Activated CD4-positive, alpha-beta memory T cell treated with anti-CD3 and anti-CD28 coated beads for 36 hours (primary cell): ENCODE data around the gene LUZP4. TPM values are rescaled to one million over a fixed set of nuclear protein-coding genes. Genes with fewer than 3 reads are reported as not detected.

Source experiments
- CTCF ChIA-PET: fragments of 350-600 bp; sonication (Branson Sonifier 250); formaldehyde crosslinking; loops from one replicate; lab custom pipeline; 2021; ENCODE audit warnings: antibody characterized with exemption, inconsistent platforms; lab: Charles Lee
- POLR2A ChIA-PET: fragments of 350-600 bp; sonication (Branson Sonifier 250); formaldehyde crosslinking; loops from one replicate; lab custom pipeline; 2021; ENCODE audit warnings: antibody characterized with exemption; lab: Charles Lee
- DNase-seq: peaks from one replicate; pipeline ENCODE4 v3.0.0-alpha.2; 2020
- H3K27ac Mint-ChIP-seq: one replicate; pipeline ENCODE4 v1.8.0; 2021; ENCODE audit warnings: mixed read lengths
- H3K27me3 Mint-ChIP-seq: one replicate; pipeline ENCODE4 v1.8.0; 2021; ENCODE audit warnings: mixed read lengths
- H3K36me3 Mint-ChIP-seq: one replicate; pipeline ENCODE4 v1.8.0; 2021; ENCODE audit warnings: mixed read lengths
- H3K4me1 Mint-ChIP-seq: one replicate; pipeline ENCODE4 v1.8.0; 2021; ENCODE audit warnings: low read depth, mixed read lengths
- H3K4me3 Mint-ChIP-seq: one replicate; pipeline ENCODE4 v1.8.0; 2021; ENCODE audit warnings: mild to moderate bottlenecking, mixed read lengths
- H3K9me3 Mint-ChIP-seq: one replicate; pipeline ENCODE4 v1.8.0; 2021; ENCODE audit warnings: mixed read lengths
- intact Hi-C: fragments of 100-400 bp; cut with micrococcal nuclease; formaldehyde crosslinking; loops from one replicate; pipeline ENCODE4 v1.15.1; 2023
- total RNA-seq, 2 experiments: library from RNA; stranded (reverse); gene quantifications; one replicate each; pipeline ENCODE4 v1.2.3, GENCODE V29; 2021

Gene LUZP4, protein sequence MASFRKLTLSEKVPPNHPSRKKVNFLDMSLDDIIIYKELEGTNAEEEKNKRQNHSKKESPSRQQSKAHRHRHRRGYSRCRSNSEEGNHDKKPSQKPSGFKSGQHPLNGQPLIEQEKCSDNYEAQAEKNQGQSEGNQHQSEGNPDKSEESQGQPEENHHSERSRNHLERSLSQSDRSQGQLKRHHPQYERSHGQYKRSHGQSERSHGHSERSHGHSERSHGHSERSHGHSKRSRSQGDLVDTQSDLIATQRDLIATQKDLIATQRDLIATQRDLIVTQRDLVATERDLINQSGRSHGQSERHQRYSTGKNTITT
- total RNA-seq, result not detected

DNA sequence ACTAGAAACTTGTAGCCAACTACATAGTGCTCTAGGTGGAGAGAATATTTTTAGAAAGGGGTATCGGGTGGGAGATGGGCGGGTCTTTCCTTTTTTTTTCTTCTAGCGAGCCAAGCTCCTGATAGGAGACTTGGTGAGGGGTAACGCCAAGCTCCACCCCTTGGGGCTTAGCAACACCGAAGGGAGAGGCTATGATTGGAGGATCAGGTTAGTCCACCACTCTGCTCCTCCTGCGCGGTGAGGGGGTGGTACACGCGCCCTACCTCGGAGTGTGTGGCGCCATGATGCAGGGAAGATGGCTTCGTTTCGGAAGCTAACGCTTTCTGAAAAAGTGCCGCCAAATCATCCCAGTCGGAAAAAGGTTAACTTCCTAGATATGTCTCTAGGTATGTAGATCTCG lies at the start of gene LUZP4:
Gene LUZP4 (plus strand): TSS at position 251 of the 400 bp plus-strand sequence. CDS start 45 bp downstream, at position 296.
- intact Hi-C loops, result no loop called here
- Mint-ChIP-seq H3K4me3 (no peak within 1 kb of the TSS), H3K27ac (no peak within 1 kb of the TSS), H3K36me3 (no peaks in the 10 kb centered on the region), H3K27me3 (no peaks in the 10 kb centered on the region), H3K9me3 (no peaks in the 10 kb centered on the region), H3K4me1 (no peaks in the 10 kb centered on the region)
- DNase-seq, result no peak
- ChIA-PET CTCF (no interaction called here), POLR2A (no interaction called here)

GRCh38 chrX:115251458-115252233 lies 37.9 kb upstream of the LUZP4 start:
- H3K27ac Mint-ChIP-seq, result no peak overlapping the region
- H3K4me3 Mint-ChIP-seq, result no peak overlapping the region
- ChIA-PET CTCF (no interaction called here), POLR2A (no interaction called here)
- no peaks in the 10 kb centered on the region for H3K36me3 Mint-ChIP-seq
- no peaks in the 10 kb centered on the region for H3K9me3 Mint-ChIP-seq
- no peak for DNase-seq
- no peaks in the 10 kb centered on the region for H3K27me3 Mint-ChIP-seq
- intact Hi-C loops, result no loop called here
- H3K4me1 Mint-ChIP-seq, result no peaks in the 10 kb centered on the region

- intact Hi-C loops, result no loop called here
- H3K27ac Mint-ChIP-seq, result no peak overlapping the region
- H3K9me3 Mint-ChIP-seq, result no peaks in the 10 kb centered on the region
- no peaks in the 10 kb centered on the region for H3K4me1 Mint-ChIP-seq
- no peaks in the 10 kb centered on the region for H3K36me3 Mint-ChIP-seq
- POLR2A ChIA-PET, result no interaction called here
- CTCF ChIA-PET, result no interaction called here
- no peaks in the 10 kb centered on the region for H3K27me3 Mint-ChIP-seq
- no peak overlapping the region for H3K4me3 Mint-ChIP-seq
- no peak for DNase-seq
Measured at GRCh38 chrX:115255003-115255402, 34.5 kb upstream of the LUZP4 start.

DNA sequence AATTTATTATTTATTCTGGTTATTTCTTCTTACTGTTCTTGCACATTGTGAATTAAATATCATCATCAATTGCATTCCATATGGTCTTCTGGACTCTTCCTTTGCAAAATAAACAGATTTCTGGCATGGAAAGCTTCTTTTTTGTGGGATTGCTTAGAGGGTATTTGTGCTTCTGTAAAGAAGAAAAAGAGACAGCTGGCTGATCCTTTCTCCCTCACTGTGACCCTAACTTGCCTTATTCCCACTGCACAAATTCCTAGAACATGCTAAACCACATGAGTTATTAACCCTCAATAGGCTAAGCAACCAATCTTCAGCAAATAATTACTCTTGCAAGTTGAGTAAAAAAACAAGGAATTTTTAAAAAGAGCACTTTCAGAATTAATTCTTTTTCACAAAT lies 31.8 kb upstream of the LUZP4 start:
- CTCF ChIA-PET, result no interaction called here

GRCh38 chrX:115259238-115259875 lies 30.2 kb upstream of the LUZP4 start:
- intact Hi-C loops, result no loop called here
- Mint-ChIP-seq H3K4me1 (no peaks in the 10 kb centered on the region), H3K27ac (no peak overlapping the region), H3K4me3 (no peak overlapping the region), H3K27me3 (no peaks in the 10 kb centered on the region), H3K36me3 (no peaks in the 10 kb centered on the region), H3K9me3 (no peaks in the 10 kb centered on the region)
- no peak for DNase-seq
- ChIA-PET CTCF (no interaction called here), POLR2A (no interaction called here)

More for the DNA sequence above, 31.8 kb upstream of the LUZP4 start:
- no peaks in the 10 kb centered on the region for H3K9me3 Mint-ChIP-seq
- POLR2A ChIA-PET, result no interaction called here
- intact Hi-C loops, result no loop called here
- H3K27ac Mint-ChIP-seq, result no peak overlapping the region
- no peaks in the 10 kb centered on the region for H3K4me1 Mint-ChIP-seq
- H3K27me3 Mint-ChIP-seq, result no peaks in the 10 kb centered on the region
- H3K4me3 Mint-ChIP-seq, result no peak overlapping the region
- no peak for DNase-seq
- no peaks in the 10 kb centered on the region for H3K36me3 Mint-ChIP-seq

GRCh38 chrX:115260330-115260729 lies 29.2 kb upstream of the LUZP4 start:
- ChIA-PET CTCF (no interaction called here), POLR2A (no interaction called here)
- Mint-ChIP-seq H3K4me3 (no peak overlapping the region), H3K27ac (no peak overlapping the region), H3K27me3 (no peaks in the 10 kb centered on the region), H3K9me3 (no peaks in the 10 kb centered on the region), H3K36me3 (no peaks in the 10 kb centered on the region), H3K4me1 (no peaks in the 10 kb centered on the region)
- intact Hi-C loops, result no loop called here
- no peak for DNase-seq

DNA sequence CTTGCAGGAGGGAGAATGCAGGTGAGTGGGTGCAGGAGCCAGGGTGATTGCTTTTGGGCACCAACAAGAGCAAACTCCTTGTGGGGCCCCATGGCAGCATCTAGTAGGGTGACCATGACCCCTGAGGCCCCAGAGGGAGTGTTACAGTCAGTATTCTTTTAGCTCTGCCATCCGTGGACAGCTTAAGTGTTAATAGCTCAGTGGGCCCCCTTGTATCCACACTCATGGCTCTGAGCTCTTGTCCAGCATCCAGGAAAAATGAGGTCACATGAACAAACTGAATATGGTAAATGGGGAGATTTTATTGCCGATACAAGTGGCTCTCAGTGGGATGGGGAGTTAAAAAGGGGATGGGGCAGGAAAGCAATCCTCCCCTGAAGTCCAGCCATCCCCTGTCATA lies 28.4 kb upstream of the LUZP4 start:
- no peaks in the 10 kb centered on the region for H3K36me3 Mint-ChIP-seq
- H3K9me3 Mint-ChIP-seq, result no peaks in the 10 kb centered on the region
- no peak for DNase-seq
- intact Hi-C loops, result no loop called here
- H3K4me1 Mint-ChIP-seq, result no peaks in the 10 kb centered on the region
- ChIA-PET CTCF (no interaction called here), POLR2A (no interaction called here)
- H3K27ac Mint-ChIP-seq, result no peak overlapping the region
- no peaks in the 10 kb centered on the region for H3K27me3 Mint-ChIP-seq
- H3K4me3 Mint-ChIP-seq, result no peak overlapping the region

GRCh38 chrX:115264009-115264408 lies 25.5 kb upstream of the LUZP4 start:
- DNase-seq, result no peak
- H3K27me3 Mint-ChIP-seq, result no peaks in the 10 kb centered on the region
- H3K27ac Mint-ChIP-seq, result no peak overlapping the region
- CTCF ChIA-PET, result no interaction called here
- no peaks in the 10 kb centered on the region for H3K9me3 Mint-ChIP-seq
- H3K36me3 Mint-ChIP-seq, result no peaks in the 10 kb centered on the region
- intact Hi-C loops, result no loop called here
- H3K4me1 Mint-ChIP-seq, result no peaks in the 10 kb centered on the region
- H3K4me3 Mint-ChIP-seq, result no peak overlapping the region
- POLR2A ChIA-PET, result no interaction called here

DNA sequence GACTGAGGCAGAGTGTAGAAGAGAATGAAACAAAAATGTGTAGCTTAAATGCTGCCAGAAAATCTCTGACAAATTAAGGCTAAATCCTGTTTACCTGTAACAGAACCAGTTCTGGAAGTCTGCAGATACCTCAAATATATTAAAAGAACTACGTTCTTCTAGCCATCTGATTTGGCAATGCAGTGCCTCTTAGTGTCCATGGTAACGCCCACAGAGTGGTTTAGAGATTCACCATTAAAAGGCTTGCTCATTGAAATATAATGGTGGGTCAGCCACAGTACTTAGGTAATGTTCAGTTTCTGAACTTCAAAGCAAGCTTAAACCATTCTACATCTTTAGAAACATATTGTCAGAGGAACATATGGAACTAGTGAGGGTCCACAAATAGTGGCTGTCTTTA lies 23.2 kb upstream of the LUZP4 start:
- H3K36me3 Mint-ChIP-seq, result no peaks in the 10 kb centered on the region
- CTCF ChIA-PET, result no interaction called here
- intact Hi-C loops, result no loop called here
- no peaks in the 10 kb centered on the region for H3K27me3 Mint-ChIP-seq
- H3K27ac Mint-ChIP-seq, result no peak overlapping the region
- H3K4me3 Mint-ChIP-seq, result no peak overlapping the region
- no peaks in the 10 kb centered on the region for H3K4me1 Mint-ChIP-seq
- POLR2A ChIA-PET, result no interaction called here
- DNase-seq, result no peak
- no peaks in the 10 kb centered on the region for H3K9me3 Mint-ChIP-seq

DNA sequence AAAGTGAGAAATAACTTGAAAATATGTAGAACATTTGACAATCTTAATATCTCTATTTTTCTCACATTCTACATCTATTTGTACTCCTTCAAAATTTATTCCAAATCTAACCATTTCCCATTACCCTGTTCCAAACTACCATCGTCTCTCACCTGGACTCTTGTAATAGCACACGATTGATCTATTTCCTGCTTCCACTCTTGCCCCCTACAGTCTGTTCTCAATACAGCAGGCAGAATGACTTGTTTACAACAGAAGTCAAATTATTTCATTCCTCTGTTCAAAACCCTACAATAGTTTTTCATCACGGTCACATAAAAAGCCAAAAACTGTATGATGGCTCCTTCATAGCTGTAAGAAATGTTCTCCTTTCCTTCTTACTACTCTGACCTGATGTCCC lies 21.1 kb upstream of the LUZP4 start:
- Mint-ChIP-seq H3K9me3 (no peaks in the 10 kb centered on the region), H3K27me3 (no peaks in the 10 kb centered on the region), H3K27ac (no peak overlapping the region), H3K36me3 (no peaks in the 10 kb centered on the region), H3K4me1 (no peaks in the 10 kb centered on the region), H3K4me3 (no peak overlapping the region)
- intact Hi-C loops, result no loop called here
- ChIA-PET POLR2A (no interaction called here), CTCF (no interaction called here)
- no peak for DNase-seq

- intact Hi-C loops, result no loop called here
- no peaks in the 10 kb centered on the region for H3K9me3 Mint-ChIP-seq
- CTCF ChIA-PET, result no interaction called here
- no peak for DNase-seq
- H3K27ac Mint-ChIP-seq, result no peak overlapping the region
- H3K4me3 Mint-ChIP-seq, result no peak overlapping the region
- POLR2A ChIA-PET, result no interaction called here
- H3K36me3 Mint-ChIP-seq, result no peaks in the 10 kb centered on the region
- H3K4me1 Mint-ChIP-seq, result no peaks in the 10 kb centered on the region
- H3K27me3 Mint-ChIP-seq, result no peaks in the 10 kb centered on the region
Measured at GRCh38 chrX:115269051-115269683, 20.3 kb upstream of the LUZP4 start.

DNA sequence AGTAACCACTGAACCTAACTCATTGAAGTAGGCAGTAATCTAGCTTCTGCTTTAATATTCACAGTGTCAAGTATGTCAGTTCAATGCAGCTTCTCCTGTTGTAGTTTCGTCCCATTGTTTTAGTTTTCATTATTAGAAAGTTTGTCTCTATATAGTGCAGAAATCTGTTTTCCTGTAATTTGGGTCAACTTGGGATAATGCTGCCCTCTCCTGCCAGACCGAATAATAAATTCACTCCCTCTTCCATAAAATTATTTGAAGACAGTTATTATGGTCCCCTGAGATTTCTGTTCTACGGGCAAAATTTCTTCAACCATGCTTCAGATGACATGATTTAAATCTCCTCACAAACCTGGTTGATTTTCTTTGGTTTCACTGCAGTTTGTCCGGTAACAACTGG lies 4.6 kb upstream of the LUZP4 start:
- H3K4me1 Mint-ChIP-seq, result no peaks in the 10 kb centered on the region
- CTCF ChIA-PET, result no interaction called here
- H3K9me3 Mint-ChIP-seq, result no peaks in the 10 kb centered on the region
- no peak overlapping the region for H3K27ac Mint-ChIP-seq
- DNase-seq, result no peak
- H3K36me3 Mint-ChIP-seq, result no peaks in the 10 kb centered on the region
- no peak overlapping the region for H3K4me3 Mint-ChIP-seq
- no peaks in the 10 kb centered on the region for H3K27me3 Mint-ChIP-seq
- POLR2A ChIA-PET, result no interaction called here
- intact Hi-C loops, result no loop called here
